Nephron (organoid): Measurements from ENCODE around the gene FOXD1.

Experiments
- H3K27ac Mint-ChIP-seq, 3 experiments: 2 replicates each; pipeline ENCODE4 v1.8.0; 2020; ENCODE audit warnings: mixed read lengths in 3 of 3, mild to moderate bottlenecking in 2 of 3, moderate library complexity in 1 of 3
- H3K27me3 Mint-ChIP-seq: 2 replicates; pipeline ENCODE4 v1.8.0; 2021; ENCODE audit warnings: low read depth, mild to moderate bottlenecking, moderate library complexity, mixed read lengths
- H3K36me3 Mint-ChIP-seq: 2 replicates; pipeline ENCODE4 v1.8.0; 2020; ENCODE audit warnings: low read depth, mixed read lengths
- H3K4me1 Mint-ChIP-seq: 2 replicates; pipeline ENCODE4 v1.8.0; 2020; ENCODE audit warnings: mixed read lengths
- H3K4me3 Mint-ChIP-seq, 3 experiments: 2 replicates each; pipeline ENCODE4 v1.8.0; 2020; ENCODE audit warnings: mild to moderate bottlenecking in 3 of 3, mixed read lengths in 3 of 3, moderate library complexity in 2 of 3
- H3K9me3 Mint-ChIP-seq: 2 replicates; pipeline ENCODE4 v1.8.0; 2020; ENCODE audit warnings: mixed read lengths
- TF ChIP-seq, protein P1 (sequence below), 3 experiments: fragments of 200-600 bp; sonication (generic); IDR thresholded peaks; one replicate each; pipeline ENCODE4 v1.5.0; 2021; ENCODE audit warnings: antibody characterized with exemption in 3 of 3; ENCODE audit not compliant: unreplicated experiment in 3 of 3

Gene FOXD1

DNA sequence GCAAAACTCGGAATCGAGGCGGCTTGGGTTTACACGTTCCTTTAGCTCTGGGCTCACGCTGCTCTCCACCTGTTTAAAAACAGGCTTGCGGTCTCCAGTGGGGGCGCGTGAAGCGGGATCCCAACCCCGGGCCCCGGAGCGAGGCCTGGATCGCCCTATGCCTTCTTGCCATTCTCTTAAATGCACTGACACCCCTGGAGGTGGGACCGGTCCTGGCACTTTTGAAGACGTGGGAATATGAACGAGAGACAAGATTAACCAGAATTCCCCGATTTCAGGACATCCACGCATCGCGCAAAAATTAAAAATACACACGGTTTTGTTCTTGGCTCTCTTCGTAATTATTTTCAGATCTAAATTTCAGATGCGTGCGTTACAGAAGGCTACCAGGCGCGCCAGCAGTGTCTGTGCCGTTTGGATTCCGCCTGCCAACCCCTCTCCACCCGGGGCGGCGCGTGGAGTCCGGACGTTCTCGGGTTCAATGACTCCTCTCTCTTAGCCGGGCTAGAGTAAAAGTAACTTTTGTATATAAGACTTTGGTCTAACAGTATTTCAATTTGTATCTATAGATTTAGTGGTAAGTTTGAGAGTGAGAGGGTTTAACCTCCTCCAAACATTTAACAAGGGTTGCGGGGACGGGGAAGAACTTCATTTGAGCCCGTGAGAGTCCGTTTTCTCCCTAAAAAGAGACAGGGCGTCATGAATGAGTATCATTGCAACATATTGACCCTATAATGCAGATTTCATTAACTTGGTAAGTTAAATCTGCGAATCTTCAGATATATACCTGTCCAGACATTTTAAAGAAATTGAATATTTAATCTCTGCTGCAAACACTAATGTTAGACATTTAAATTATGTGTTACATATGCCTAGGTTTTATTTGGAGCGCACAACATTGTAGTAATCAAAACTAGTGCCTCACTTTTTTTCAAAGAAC, 3.8 kb downstream of the FOXD1 start:
- TF ChIP-seq, protein P1, sequence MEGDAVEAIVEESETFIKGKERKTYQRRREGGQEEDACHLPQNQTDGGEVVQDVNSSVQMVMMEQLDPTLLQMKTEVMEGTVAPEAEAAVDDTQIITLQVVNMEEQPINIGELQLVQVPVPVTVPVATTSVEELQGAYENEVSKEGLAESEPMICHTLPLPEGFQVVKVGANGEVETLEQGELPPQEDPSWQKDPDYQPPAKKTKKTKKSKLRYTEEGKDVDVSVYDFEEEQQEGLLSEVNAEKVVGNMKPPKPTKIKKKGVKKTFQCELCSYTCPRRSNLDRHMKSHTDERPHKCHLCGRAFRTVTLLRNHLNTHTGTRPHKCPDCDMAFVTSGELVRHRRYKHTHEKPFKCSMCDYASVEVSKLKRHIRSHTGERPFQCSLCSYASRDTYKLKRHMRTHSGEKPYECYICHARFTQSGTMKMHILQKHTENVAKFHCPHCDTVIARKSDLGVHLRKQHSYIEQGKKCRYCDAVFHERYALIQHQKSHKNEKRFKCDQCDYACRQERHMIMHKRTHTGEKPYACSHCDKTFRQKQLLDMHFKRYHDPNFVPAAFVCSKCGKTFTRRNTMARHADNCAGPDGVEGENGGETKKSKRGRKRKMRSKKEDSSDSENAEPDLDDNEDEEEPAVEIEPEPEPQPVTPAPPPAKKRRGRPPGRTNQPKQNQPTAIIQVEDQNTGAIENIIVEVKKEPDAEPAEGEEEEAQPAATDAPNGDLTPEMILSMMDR (IDR thresholded peaks at IDR 0.05; ENCODE audit: unreplicated experiment in 3 of 3): no peak
- peaks cover 96% of the 10 kb centered on the region for H3K27me3 Mint-ChIP-seq
- peaks cover 14% of the 10 kb centered on the region for H3K4me1 Mint-ChIP-seq
- peak overlapping the region; percentile 50 to 88 (median 56) for H3K27ac Mint-ChIP-seq
- peaks cover 3% of the 10 kb centered on the region for H3K9me3 Mint-ChIP-seq
- peaks cover 10% of the 10 kb centered on the region for H3K36me3 Mint-ChIP-seq
- peak overlapping the region; percentile 73 to 83 (median 79) for H3K4me3 Mint-ChIP-seq

DNA sequence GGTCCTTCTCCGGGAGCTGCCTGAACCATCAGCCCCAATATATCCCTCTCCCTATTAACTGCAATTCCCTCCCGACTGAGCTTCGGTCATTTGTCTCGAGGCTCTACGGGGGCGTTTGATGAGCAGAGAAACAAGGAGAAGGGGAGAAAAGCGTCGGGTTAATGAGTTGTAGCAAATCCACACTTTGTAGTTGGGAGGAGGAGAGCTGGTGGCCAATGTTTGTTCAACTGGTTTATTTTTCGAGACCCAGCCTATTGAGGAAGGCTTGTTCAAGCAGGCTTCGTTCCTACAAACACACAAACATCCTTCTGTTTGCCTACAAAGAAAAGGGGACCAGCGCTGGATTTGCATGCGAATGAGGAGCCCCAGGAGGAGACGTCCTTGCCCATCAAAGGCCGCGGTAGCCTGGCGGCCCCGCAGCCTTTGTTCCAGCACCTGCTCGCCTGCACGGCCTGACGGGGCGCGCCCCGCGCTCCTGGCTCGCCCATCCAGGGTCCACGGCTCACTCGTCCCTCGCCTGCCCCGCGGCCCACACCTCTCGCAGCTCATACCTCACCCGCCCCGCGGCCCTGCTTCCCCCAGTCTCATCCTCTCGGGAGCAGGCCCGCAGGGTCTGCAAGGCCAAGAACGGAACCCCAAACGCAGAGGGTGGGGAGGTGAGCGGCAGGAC, 4.6 kb downstream of the FOXD1 start:
- TF ChIP-seq, protein P1 (IDR thresholded peaks at IDR 0.05; ENCODE audit: unreplicated experiment in 3 of 3): no peak
- H3K4me1 Mint-ChIP-seq: peaks cover 12% of the 10 kb centered on the region
- peaks cover 96% of the 10 kb centered on the region for H3K27me3 Mint-ChIP-seq
- peak overlapping the region; percentile 51 to 83 (median 79) for H3K4me3 Mint-ChIP-seq
- H3K36me3 Mint-ChIP-seq: peaks cover 10% of the 10 kb centered on the region
- peaks cover 3% of the 10 kb centered on the region for H3K9me3 Mint-ChIP-seq
- peak overlapping the region in 2 of 3 experiments; percentile 50 to 88 for H3K27ac Mint-ChIP-seq

DNA sequence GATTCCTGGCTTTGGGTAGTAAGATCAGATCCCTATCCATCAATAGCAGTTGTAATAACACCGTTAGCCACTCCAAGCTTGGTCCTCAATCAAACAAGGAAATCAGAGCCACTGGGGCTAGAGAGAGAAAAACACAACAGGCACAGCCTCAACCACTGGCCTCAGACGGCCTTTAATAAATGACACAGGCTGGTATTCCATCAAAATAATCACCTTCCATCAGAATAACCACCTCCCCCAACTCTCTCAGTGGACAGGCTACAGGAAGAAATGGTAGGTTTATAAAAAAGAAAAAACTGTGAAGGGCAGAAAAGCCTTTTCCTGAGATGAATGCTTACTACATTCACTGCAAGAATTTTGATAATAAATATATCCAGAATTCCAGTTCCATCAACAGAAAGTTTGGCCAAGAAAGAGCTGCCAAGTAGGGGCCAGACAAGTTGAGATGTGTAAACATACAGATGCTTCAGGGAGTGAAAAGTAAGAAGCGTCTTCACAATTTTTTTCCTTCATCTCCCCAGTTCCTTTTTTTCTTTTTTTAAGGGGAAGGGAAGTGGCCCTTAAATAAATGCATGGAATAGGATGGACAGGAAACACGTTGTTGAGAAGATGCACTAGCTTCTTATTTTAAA, 5.5 kb downstream of the FOXD1 start:
- H3K4me1 Mint-ChIP-seq: peaks cover 13% of the 10 kb centered on the region
- peaks cover 96% of the 10 kb centered on the region for H3K27me3 Mint-ChIP-seq
- TF ChIP-seq, protein P1 (IDR thresholded peaks at IDR 0.05; ENCODE audit: unreplicated experiment in 3 of 3): no peak
- H3K27ac Mint-ChIP-seq: peak overlapping the region in 2 of 3 experiments; percentile 57 to 88
- peaks cover 10% of the 10 kb centered on the region for H3K36me3 Mint-ChIP-seq
- H3K9me3 Mint-ChIP-seq: peaks cover 3% of the 10 kb centered on the region
- peak overlapping the region; percentile 42 to 79 (median 72) for H3K4me3 Mint-ChIP-seq

DNA sequence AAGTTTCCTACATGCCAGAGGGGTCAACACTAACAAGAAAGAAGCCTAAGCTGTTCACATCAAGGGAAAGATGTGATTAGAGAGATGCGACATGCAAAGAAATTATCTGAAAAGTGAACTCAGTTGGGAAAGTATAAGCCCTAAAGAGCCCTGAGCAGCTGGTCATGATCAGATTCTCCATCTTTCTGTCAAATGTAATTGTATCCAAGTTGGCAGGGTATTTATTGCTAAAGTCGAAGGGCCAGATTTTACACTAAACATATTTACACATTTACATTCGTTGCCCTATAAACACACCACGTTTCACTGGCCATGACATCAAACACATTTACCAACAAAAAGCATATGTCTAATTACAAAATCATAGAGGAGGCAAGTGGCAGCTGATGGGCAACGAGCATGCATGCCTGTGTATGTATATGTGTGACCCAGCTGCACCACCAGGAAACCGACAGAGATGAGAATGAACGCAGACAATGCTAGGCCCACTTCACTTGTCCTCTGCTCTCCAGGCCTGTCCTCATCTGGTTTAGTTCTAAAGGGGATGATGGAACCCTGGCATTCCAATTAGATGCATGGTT, 6.3 kb downstream of the FOXD1 start:
- Mint-ChIP-seq H3K9me3 (peaks cover 3% of the 10 kb centered on the region), H3K4me3 (peak overlapping the region in 2 of 3 experiments; percentile 72 to 79), H3K27me3 (peaks cover 97% of the 10 kb centered on the region), H3K4me1 (peaks cover 18% of the 10 kb centered on the region), H3K27ac (peak overlapping the region in 1 of 3 experiments; percentile 88), H3K36me3 (peaks cover 10% of the 10 kb centered on the region)
- TF ChIP-seq, protein P1 (IDR thresholded peaks at IDR 0.05; ENCODE audit: unreplicated experiment in 3 of 3): no peak

DNA sequence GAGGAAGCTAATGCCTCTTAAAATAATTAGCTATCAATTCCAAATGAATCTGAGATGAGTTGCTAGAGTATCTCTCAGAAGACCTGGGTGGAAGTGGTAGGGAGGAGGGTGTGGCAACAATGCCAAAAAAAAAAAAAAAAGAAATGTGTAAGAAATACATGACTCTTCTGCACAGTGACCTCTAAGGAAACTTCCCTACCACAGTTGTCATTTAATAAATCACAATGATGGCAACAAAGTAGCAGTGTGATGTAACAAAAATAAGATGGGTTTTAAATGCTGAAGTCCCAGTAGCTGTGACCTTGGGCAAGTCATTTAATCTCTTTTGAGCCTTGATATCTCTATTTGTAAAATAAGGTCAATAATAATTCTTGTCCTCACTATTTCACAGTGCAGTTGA, 7.2 kb downstream of the FOXD1 start:
- TF ChIP-seq, protein P1 (IDR thresholded peaks at IDR 0.05; ENCODE audit: unreplicated experiment in 3 of 3): no peak
- no peak overlapping the region for H3K27ac Mint-ChIP-seq
- H3K4me3 Mint-ChIP-seq: no peak overlapping the region
- H3K36me3 Mint-ChIP-seq: peaks cover 10% of the 10 kb centered on the region
- peaks cover 98% of the 10 kb centered on the region for H3K27me3 Mint-ChIP-seq
- H3K9me3 Mint-ChIP-seq: peaks cover 3% of the 10 kb centered on the region
- H3K4me1 Mint-ChIP-seq: peaks cover 18% of the 10 kb centered on the region
